Endothelial cell of umbilical vein (primary cell): Measurements from ENCODE around the gene CLBA1. TPM values are rescaled to one million over a fixed set of nuclear protein-coding genes. Genes with fewer than 3 reads are reported as not detected.

ENCODE experiments used
- BruUV-seq: library from RNA; stranded (reverse); fragments of 400-500 nt; replicated peaks from 2 replicates; lab custom pipeline; 2021; lab: Mats Ljungman, UMichigan
- CTCF ChIA-PET: fragments of 300-600, 350-600 bp; sonication (Branson Sonifier 250); formaldehyde crosslinking; loops from one replicate; lab custom pipeline; 2021; ENCODE audit warnings: antibody characterized with exemption, inconsistent platforms; lab: Charles Lee
- POLR2A ChIA-PET: fragments of 300-600, 350-600 bp; sonication (Branson Sonifier 250); formaldehyde crosslinking; loops from one replicate; lab custom pipeline; 2021; ENCODE audit warnings: antibody characterized with exemption, inconsistent platforms; lab: Charles Lee
- DNase-seq: peaks from one replicate; pipeline ENCODE4 v3.0.0-alpha.2; 2011; ENCODE audit warnings: low read depth, low spot score
- FAIRE-seq: peaks from 2 replicates; lab custom pipeline; 2011; peaks lifted over from hg19 to GRCh38; lab: Jason Lieb, UNC
- H2AFZ ChIP-seq: 2 replicates; pipeline ENCODE4 v1.6.0; 2012; ENCODE audit warnings: low read depth, low read length, control low read depth, inconsistent platforms
- H3K27ac ChIP-seq: 2 replicates; pipeline ENCODE4 v1.5.1; 2011; ENCODE audit warnings: low read depth, mild to moderate bottlenecking, control low read depth, low read length, moderate library complexity; ENCODE audit not compliant: insufficient read depth
- H3K27me3 ChIP-seq, 2 experiments: 2 replicates each; pipeline versions ENCODE4 v1.6.0 to v1.6.1; 2011; ENCODE audit warnings: low read length in 2 of 2, mixed read lengths in 1 of 2; ENCODE audit not compliant: control insufficient read depth in 2 of 2, insufficient read depth in 2 of 2
- H3K36me3 ChIP-seq, 2 experiments: 2 replicates in 1 of 2; 3 replicates in 1 of 2; pipeline ENCODE4 v1.5.1; 2011; ENCODE audit warnings: low read length in 2 of 2, mild to moderate bottlenecking in 1 of 2, moderate library complexity in 1 of 2; ENCODE audit not compliant: control insufficient read depth in 2 of 2, insufficient read depth in 2 of 2; ENCODE audit errors: extremely low read depth in 1 of 2
- H3K4me1 ChIP-seq: 3 replicates; pipeline ENCODE4 v1.5.1; 2011; ENCODE audit warnings: mild to moderate bottlenecking, low read length; ENCODE audit not compliant: control insufficient read depth, insufficient read depth; ENCODE audit errors: extremely low read depth
- H3K4me2 ChIP-seq: 2 replicates; pipeline ENCODE4 v1.6.1; 2011; ENCODE audit warnings: low read length, control low read depth, mixed read lengths; ENCODE audit not compliant: insufficient read depth
- H3K4me3 ChIP-seq, 3 experiments: fragments of 200-600 bp in 1 of 3; sonication (generic), shearing (Covaris generic) in 1 of 3; replicated peaks in 1 of 3; 2 replicates each; pipeline ENCODE4 v1.5.1; 2011 to 2016; ENCODE audit warnings: control low read depth in 3 of 3, low read length in 3 of 3, mild to moderate bottlenecking in 2 of 3, inconsistent platforms in 1 of 3, low read depth in 1 of 3, moderate library complexity in 1 of 3; ENCODE audit not compliant: insufficient read depth in 1 of 3
- H3K79me2 ChIP-seq: 2 replicates; pipeline ENCODE4 v1.6.0; 2012; ENCODE audit warnings: low read length, inconsistent platforms; ENCODE audit not compliant: control insufficient read depth, insufficient read depth
- H3K9ac ChIP-seq: replicated peaks from 2 replicates; pipeline ENCODE3; 2011; ENCODE audit warnings: low read length, control low read depth; ENCODE audit not compliant: insufficient read depth; ENCODE audit errors: extremely low read depth
- H3K9me1 ChIP-seq: replicated peaks from 3 replicates; pipeline ENCODE4 v1.6.0; 2011; ENCODE audit warnings: mild to moderate bottlenecking, low read length; ENCODE audit not compliant: control insufficient read depth, insufficient read depth; ENCODE audit errors: extremely low read depth
- H3K9me3 ChIP-seq: replicated peaks from 2 replicates; pipeline ENCODE4 v1.5.1; 2012; ENCODE audit warnings: low read length, inconsistent platforms; ENCODE audit not compliant: control insufficient read depth, insufficient read depth
- H4K20me1 ChIP-seq: replicated peaks from 2 replicates; pipeline ENCODE3; 2011; ENCODE audit warnings: mild to moderate bottlenecking, low read length; ENCODE audit not compliant: control insufficient read depth, insufficient read depth; ENCODE audit errors: extremely low read depth
- CTCF ChIP-seq, 2 donors: IDR thresholded peaks; 1 replicate in 1 of 2; 2 replicates in 1 of 2; pipeline ENCODE4 v1.5.1; 2011; ENCODE audit warnings: low read length in 2 of 2, mild to moderate bottlenecking in 2 of 2, moderate library complexity in 2 of 2, control low read depth in 1 of 2, inconsistent platforms in 1 of 2, low read depth in 1 of 2; ENCODE audit not compliant: insufficient read depth in 1 of 2; ENCODE audit errors: extremely low read depth in 1 of 2
- EZH2 ChIP-seq: IDR thresholded peaks from 2 replicates; pipeline ENCODE4 v1.6.1; 2012; ENCODE audit warnings: borderline replicate concordance, low read depth, mild to moderate bottlenecking, moderate library complexity, low read length, inconsistent platforms; ENCODE audit not compliant: severe bottlenecking
- FOS ChIP-seq: IDR thresholded peaks from 2 replicates; pipeline ENCODE4 v1.6.1; 2011; ENCODE audit warnings: mild to moderate bottlenecking, low read length, moderate library complexity, borderline replicate concordance; ENCODE audit not compliant: insufficient read depth
- GATA2 ChIP-seq: IDR thresholded peaks from 2 replicates; pipeline ENCODE4 v1.7.0; 2011; ENCODE audit warnings: low read depth, mild to moderate bottlenecking, moderate library complexity, mixed read lengths, low read length; ENCODE audit not compliant: insufficient read length, insufficient read depth
- JUN ChIP-seq: IDR thresholded peaks from 2 replicates; pipeline ENCODE4 v1.6.1; 2011; ENCODE audit warnings: borderline replicate concordance, low read depth; ENCODE audit not compliant: insufficient read length, insufficient read depth
- MAX ChIP-seq: IDR thresholded peaks from 2 replicates; pipeline ENCODE4 v1.6.1; 2011; ENCODE audit not compliant: insufficient read depth, insufficient read length
- MYC ChIP-seq: IDR thresholded peaks from one replicate; pipeline ENCODE4 v1.6.1; 2011; ENCODE audit warnings: mild to moderate bottlenecking, low read depth, low read length
- POLR2A ChIP-seq: IDR thresholded peaks from 2 replicates; pipeline ENCODE4 v1.6.1; 2012; ENCODE audit warnings: low read depth, mild to moderate bottlenecking, control low read depth, low read length
- POLR2AphosphoS5 ChIP-seq: IDR thresholded peaks from 2 replicates; pipeline ENCODE4 v1.6.1; 2012; ENCODE audit warnings: low read depth, mild to moderate bottlenecking, control low read depth, low read length, moderate library complexity; ENCODE audit not compliant: insufficient read depth
- dilution Hi-C: fragments of 300-500 bp; cut with MboI; formaldehyde crosslinking; loops from one replicate; pipeline ENCODE4 v1.15.0; 2019; ENCODE audit warnings: low sequenced_read_pairs; ENCODE audit not compliant: extremely low pct_ligation_motif_present
- intact Hi-C: fragments of 100-400 bp; cut with micrococcal nuclease; formaldehyde crosslinking; loops from one replicate; pipeline ENCODE4 v1.10.0; 2022
- polyA plus RNA-seq, 4 experiments: library from polyadenylated mRNA; depleted of rRNA in 3 of 4; stranded (reverse) in 3 of 4; unstranded in 1 of 4; fragments of >200 nt; gene quantifications; 2 replicates each; pipeline versions ENCODE4 v1.2.1 to v1.2.3, GENCODE V29; 2011 to 2012; ENCODE audit warnings: missing spikeins in 1 of 4
- total RNA-seq: library from RNA; stranded (reverse); gene quantifications from 2 replicates; pipeline ENCODE4 v1.2.3, GENCODE V29; 2021

Gene CLBA1
- total and polyA plus RNA-seq, 2 donors (not counting 3 experiments of a cell fraction or from before 2014, with no cell fraction given), result 5.2 to 5.3 TPM

- no peaks in the 10 kb centered on the region for H3K27me3 ChIP-seq
- H3K36me3 ChIP-seq, result no peaks in the 10 kb centered on the region
- ChIA-PET CTCF (interaction anchor here (1.1 to 1.9 kb wide), 2 partner anchors 10 to 66 kb away, joined by 3 to 14 read pairs; no protein-coding TSS in a partner anchor), POLR2A (no interaction called here)
- peaks cover 12% of the 10 kb centered on the region for H3K4me1 ChIP-seq
- no peaks in the 10 kb centered on the region for H3K9me3 ChIP-seq
- no peaks in the 10 kb centered on the region for H3K79me2 ChIP-seq
- DNase-seq, result peak; percentile 54
- no peaks in the 10 kb centered on the region for H3K9me1 ChIP-seq
- no peak overlapping the region for H2AFZ ChIP-seq
- TF ChIP-seq MYC (no peak), GATA2 (peak; percentile 36), POLR2A (no peak), JUN (no peak)
- H3K9ac ChIP-seq, result no peak overlapping the region
- BruUV-seq, result no TSS peak
- dilution Hi-C loops (no loop called here), intact Hi-C loops (loop anchor here (5.0 to 10.0 kb wide), 2 partner anchors 215 to 322 kb away; partner anchors contain the start of gene BRF1)
- H4K20me1 ChIP-seq, result no peaks in the 10 kb centered on the region
- H3K27ac ChIP-seq, result no peak overlapping the region
- FAIRE-seq, result peak; percentile 62
- H3K4me3 ChIP-seq, result no peak overlapping the region
- no peak overlapping the region for H3K4me2 ChIP-seq
Measured at GRCh38 chr14:104979758-104980610, 5.6 kb upstream of the CLBA1 start.

- Histone ChIP-seq H4K20me1 (no peaks in the 10 kb centered on the region), H3K4me3 (no peak overlapping the region), H3K79me2 (no peaks in the 10 kb centered on the region), H2AFZ (no peak overlapping the region), H3K27me3 (no peaks in the 10 kb centered on the region), H3K9me3 (no peaks in the 10 kb centered on the region), H3K36me3 (no peaks in the 10 kb centered on the region), H3K9ac (no peak overlapping the region), H3K9me1 (no peaks in the 10 kb centered on the region), H3K4me1 (peaks cover 12% of the 10 kb centered on the region), H3K4me2 (no peak overlapping the region), H3K27ac (no peak overlapping the region)
- DNase-seq, result no peak
- dilution Hi-C loops (no loop called here), intact Hi-C loops (no loop called here)
- TF ChIP-seq MYC (no peak), FOS (no peak), POLR2AphosphoS5 (no peak), EZH2 (no peak), MAX (no peak), CTCF (IDR thresholded peaks at IDR 0.05; ENCODE audit: extremely low read depth in 1 of 2, insufficient read depth in 1 of 2, low read depth in 1 of 2, low read length in 2 of 2) (no peak), POLR2A (no peak), GATA2 (no peak)
- no peak for FAIRE-seq
- BruUV-seq, result no TSS peak
- ChIA-PET CTCF (interaction anchor here (1.1 to 1.7 kb wide), 2 partner anchors 11 to 65 kb away, joined by 3 to 7 read pairs; no protein-coding TSS in a partner anchor), POLR2A (interaction anchor here (0.7 kb wide), 1 partner anchor 11 kb away, joined by 3 read pairs; no protein-coding TSS in a partner anchor)
Measured at GRCh38 chr14:104980611-104981531, 4.7 kb upstream of the CLBA1 start.
